Measurements from ENCODE around the gene BRMS1. TPM values are rescaled to one million over a fixed set of nuclear protein-coding genes. Genes with fewer than 3 reads are reported as not detected.
"Not testable (repeated sequence)": the region's sequence is repeated elsewhere in the genome, so short reads cannot be mapped to it uniquely, and the experiment has no call there.

Gene BRMS1
- polyA plus RNA-seq, 3 donors, result 27.0 to 35.4 (median 32.8) TPM

DNA sequence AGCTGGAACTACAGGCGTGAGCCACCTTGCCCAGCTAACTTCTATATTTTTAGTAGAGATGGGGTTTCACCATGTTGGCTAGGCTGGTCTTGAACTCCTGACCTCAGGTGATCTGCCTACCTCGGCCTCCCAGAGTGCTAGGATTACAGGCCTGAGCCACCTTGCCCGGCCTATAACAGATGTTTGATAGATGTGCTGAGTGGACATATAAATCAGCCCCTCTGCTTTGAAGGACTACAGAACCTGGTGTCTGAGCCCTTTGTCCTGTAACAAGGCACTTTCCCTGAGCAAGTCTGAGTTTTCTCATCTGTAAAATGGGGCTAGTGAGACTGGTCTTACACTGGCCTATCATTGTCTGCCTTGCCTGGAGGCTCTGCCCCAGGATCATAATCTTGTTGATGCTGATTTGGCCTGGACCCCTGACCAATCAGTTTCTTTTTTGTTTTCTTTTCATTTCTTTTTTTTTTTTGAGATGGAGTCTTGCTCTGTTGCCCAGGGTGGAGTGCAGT lies 15.7 kb downstream of the BRMS1 start:
- DNase-seq (ENCODE audit: extremely low read depth in 1 of 11, low read depth in 9 of 11, low spot score in 4 of 11), result no peak

GRCh38 chr11:66328302-66329144 lies 16.4 kb downstream of the BRMS1 start:
- peak in 4 of 11 donors; percentile 62 to 72 (median 68) for DNase-seq (ENCODE audit: extremely low read depth in 1 of 11, low read depth in 9 of 11, low spot score in 4 of 11)

- DNase-seq (ENCODE audit: extremely low read depth in 1 of 11, low read depth in 9 of 11, low spot score in 4 of 11), result no peak
These were observed 16.9 kb downstream of the BRMS1 start for GRCh38 chr11:66328031-66328301.

DNA sequence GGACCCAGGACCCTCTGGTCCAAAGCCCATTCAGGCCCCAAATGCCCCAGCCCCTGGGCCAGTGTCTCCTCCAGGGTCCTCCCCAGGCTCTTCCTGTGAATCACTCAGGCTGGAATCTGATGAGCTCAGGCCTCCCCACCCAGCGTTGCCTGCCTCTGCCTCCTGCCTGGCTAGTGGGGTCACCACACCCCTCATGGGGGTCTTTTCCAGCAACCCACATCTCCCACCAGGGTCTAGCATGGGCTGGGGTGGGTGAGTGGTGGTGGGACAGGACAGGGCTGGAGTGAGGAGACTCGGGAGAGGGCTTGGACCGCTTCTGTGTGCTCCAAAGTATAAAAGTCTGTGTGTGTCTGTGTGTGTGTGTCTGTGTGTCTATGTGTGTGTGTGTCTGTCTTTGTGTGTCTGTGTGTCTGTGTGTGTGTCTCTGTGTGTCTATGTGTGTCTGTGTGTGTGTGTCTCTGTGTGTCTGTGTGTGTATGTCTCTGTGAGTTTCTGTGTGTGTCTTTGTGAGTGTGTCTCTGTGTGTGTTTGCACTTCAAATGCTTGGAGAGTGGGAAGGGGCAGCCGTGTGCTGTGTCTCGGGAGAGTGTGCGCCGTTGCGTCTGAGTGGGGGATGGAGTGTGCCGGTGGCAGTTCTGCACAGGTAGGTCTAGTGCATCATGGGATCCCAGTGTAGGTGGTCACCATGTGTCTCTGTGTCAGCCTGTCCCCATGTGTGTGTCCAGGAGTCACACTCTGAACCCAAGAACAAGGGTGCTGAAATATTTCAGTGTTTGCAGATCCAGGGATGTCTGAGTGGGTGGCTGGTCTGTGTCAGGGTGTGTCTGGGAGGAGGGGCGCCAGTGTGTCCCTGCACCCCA lies 17.5 kb downstream of the BRMS1 start:
- no peak for DNase-seq (ENCODE audit: extremely low read depth in 1 of 11, low read depth in 9 of 11, low spot score in 4 of 11)

- DNase-seq (ENCODE audit: extremely low read depth in 1 of 11, low read depth in 9 of 11, low spot score in 4 of 11), result no peak
These were observed 18.4 kb downstream of the BRMS1 start for GRCh38 chr11:66326261-66327111.

DNA sequence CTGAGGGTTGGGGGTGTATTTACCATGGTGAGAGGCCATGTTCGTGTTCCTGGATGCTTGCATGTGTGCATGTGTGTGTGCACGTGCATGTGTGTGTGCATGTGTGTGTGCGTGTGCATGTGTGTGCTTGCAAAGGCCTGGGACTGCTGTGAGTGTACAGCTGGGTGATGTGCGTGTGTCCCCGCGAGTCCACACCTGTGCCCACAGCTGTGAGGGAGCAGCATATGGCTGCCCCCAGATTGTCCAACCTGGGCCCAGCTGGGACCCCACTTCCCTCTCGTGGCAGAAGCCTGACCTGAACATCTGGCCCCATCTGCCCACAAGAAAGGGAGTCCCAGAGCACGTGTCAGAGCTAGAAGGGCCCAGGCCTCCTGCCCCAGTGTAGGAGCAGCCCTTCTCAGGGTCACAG lies 19.6 kb downstream of the BRMS1 start:
- no peak for DNase-seq (ENCODE audit: extremely low read depth in 1 of 11, low read depth in 9 of 11, low spot score in 4 of 11)

- DNase-seq (ENCODE audit: extremely low read depth in 1 of 11, low read depth in 9 of 11, low spot score in 4 of 11), result no peak
These were observed 20.2 kb downstream of the BRMS1 start for GRCh38 chr11:66324664-66325063.

DNA sequence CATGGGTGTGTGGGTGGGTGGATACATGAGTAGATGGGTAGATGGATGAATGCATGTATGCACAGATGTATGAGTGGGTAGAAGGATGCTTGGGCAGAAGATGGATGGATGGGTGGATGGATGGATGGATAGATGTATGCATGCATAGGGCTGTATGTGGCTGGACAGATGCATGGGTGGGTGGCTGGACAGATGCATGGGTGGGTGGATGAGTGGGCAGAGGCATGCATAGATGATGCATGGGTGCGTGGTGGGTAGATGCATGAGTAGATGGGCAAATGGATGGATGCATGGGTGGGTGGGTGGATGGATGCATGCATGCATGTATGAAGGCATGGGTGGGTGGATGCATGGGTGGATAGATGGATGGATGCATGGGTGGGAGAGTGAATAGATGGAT lies 21.2 kb downstream of the BRMS1 start:
- DNase-seq (ENCODE audit: extremely low read depth in 1 of 11, low read depth in 9 of 11, low spot score in 4 of 11), result no peak

GRCh38 chr11:66322732-66323427 lies 22.0 kb downstream of the BRMS1 start:
- DNase-seq (ENCODE audit: extremely low read depth in 1 of 11, low read depth in 9 of 11, low spot score in 4 of 11), result no peak

- DNase-seq (ENCODE audit: extremely low read depth in 1 of 11, low read depth in 9 of 11, low spot score in 4 of 11), result no peak
These were observed 23.3 kb downstream of the BRMS1 start for GRCh38 chr11:66321606-66322005.

DNA sequence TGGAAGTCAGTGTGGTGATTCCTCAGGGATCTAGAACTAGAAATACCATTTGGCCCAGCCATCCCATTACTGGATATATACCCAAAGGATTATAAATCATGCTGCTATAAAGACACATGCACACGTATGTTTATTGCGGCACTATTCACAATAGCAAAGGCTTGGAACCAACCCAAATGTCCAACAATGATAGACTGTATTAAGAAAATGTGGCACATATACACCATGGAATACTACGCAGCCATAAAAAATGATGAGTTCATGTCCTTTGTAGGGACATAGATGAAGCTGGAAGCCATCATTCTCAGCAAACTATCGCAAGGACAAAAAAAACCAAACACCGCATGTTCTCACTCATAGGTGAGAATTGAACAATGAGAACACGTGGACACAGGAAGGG lies 24.2 kb downstream of the BRMS1 start:
- DNase-seq (ENCODE audit: extremely low read depth in 1 of 11, low read depth in 9 of 11, low spot score in 4 of 11), result not testable (repeated sequence)

GRCh38 chr11:66320289-66320688 lies 24.6 kb downstream of the BRMS1 start:
- DNase-seq (ENCODE audit: extremely low read depth in 1 of 11, low read depth in 9 of 11, low spot score in 4 of 11), result not testable (repeated sequence)

- no peak for DNase-seq (ENCODE audit: extremely low read depth in 1 of 11, low read depth in 9 of 11, low spot score in 4 of 11)
These were observed 26.3 kb downstream of the BRMS1 start for GRCh38 chr11:66318600-66318970.

DNA sequence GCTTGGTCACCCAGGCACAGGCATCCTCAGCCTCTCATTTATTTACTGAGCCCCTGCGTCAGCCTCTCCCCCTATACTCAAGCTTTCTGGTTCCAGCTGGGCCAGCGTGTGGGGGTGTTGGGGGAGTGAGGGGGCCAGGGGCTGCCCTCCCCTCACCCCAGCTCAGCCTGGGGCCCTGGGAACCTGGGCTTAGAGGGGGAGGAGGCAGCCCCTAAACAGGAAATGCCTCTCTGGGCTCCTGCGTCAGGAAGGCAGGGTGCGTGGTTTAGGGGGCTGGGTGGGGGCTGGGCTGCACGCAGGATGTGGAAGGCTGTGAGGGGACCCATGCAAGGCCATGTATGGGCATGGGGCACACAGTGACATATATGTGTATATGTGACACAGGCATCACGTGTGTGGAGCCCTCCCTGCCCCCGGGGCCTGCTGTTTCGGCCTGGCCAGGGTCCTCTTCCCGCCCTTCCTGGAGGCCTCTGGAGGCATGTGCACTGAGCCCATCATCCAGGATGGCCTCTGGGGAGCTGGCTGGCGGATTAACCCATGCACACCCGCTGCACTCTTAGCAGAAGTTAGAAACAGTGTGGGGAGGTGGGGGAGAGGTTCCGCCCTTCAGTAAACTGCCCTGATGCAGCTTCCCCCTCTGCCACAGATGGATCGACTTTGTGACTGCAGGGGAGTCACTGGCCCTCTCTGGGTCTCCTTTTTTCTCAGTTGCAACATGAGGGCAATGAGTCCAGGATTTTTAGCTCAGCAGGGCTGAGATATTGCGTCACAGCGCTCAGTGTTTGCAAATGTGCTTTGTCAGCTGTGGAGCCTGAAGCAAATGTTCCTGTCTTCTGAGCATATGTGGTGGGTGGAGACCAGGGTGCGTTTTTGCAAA lies 26.9 kb downstream of the BRMS1 start:
- DNase-seq (ENCODE audit: extremely low read depth in 1 of 11, low read depth in 9 of 11, low spot score in 4 of 11), result peak in 1 of 11 donors; percentile 59

DNA sequence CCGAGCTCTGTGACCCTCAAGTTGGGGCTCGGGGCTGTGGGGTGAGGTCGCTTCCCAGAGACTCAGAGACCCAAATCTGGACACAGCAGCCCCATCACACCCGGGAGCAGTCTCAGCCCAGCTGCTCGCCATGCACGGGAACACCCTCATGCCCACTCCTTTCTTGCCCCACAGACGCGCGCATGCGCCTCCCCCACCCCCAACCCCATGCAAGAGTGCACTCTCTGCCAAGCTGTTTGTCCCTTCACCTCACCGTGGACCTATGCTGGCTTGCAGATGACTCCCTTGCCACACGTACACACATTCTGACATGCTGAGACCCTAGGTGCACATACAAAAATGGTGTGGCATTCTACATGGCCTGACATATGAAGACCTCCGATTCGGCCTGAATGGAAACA lies 27.6 kb downstream of the BRMS1 start:
- DNase-seq (ENCODE audit: extremely low read depth in 1 of 11, low read depth in 9 of 11, low spot score in 4 of 11), result no peak

DNA sequence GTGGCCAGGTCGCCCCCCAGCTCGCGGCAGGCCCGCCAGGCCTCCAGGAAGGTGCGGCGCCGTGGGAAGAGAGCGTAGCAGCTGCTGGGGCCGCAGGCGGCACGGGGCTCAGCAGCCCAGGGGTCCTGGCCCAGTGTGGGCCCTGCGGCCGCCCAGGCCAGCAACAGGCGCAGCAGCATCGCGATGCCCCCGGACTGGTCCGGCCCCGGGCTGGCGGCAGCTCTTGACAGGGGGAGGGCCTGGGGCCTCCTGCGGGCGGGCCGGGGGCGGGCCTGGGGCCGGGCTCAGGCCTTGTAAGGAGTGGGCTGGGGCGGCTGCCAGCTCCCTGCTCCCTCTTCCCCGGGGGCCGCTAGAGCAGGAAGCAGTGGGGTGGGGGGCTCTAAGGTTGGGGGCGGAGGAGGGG lies 28.1 kb downstream of the BRMS1 start, which contains the start of gene CD248:
TSS of gene CD248 (minus strand) at position 196 of the 403 bp plus-strand sequence. CDS start at position 179, 17 bp downstream.
- DNase-seq (ENCODE audit: extremely low read depth in 1 of 11, low read depth in 9 of 11, low spot score in 4 of 11), result peak in 6 of 11 donors; percentile 67 to 79 (median 76)

- DNase-seq (ENCODE audit: extremely low read depth in 1 of 11, low read depth in 9 of 11, low spot score in 4 of 11), result no peak
These were observed 28.7 kb downstream of the BRMS1 start for GRCh38 chr11:66315921-66316811.

All from renal cortex interstitium (tissue), 11 donors.